Hepatocyte (in vitro differentiated cells): Measurements from ENCODE around the gene SEMA4G. TPM values are rescaled to one million over a fixed set of nuclear protein-coding genes. Genes with fewer than 3 reads are reported as not detected.
A peak's percentile ranks its signal among the peaks of the same experiment; 100 is the strongest.

Source experiments
- DNase-seq: peaks from one replicate; pipeline ENCODE4 v3.0.0-alpha.2; 2016; ENCODE audit warnings: low spot score
- H2AFZ ChIP-seq: fragments of 200-600 bp; sonication (generic); 2 replicates; pipeline ENCODE4 v1.6.0; 2016; ENCODE audit warnings: antibody characterized with exemption, mild to moderate bottlenecking
- H3K27ac ChIP-seq: fragments of 200-600 bp; sonication (generic); 2 replicates; pipeline ENCODE4 v1.5.1; 2016; ENCODE audit warnings: mild to moderate bottlenecking
- H3K27me3 ChIP-seq: fragments of 200-600 bp; sonication (generic); 2 replicates; pipeline ENCODE4 v1.6.1; 2016
- H3K36me3 ChIP-seq: fragments of 200-600 bp; sonication (generic); replicated peaks from 2 replicates; pipeline ENCODE4 v1.5.1; 2016; ENCODE audit warnings: low read depth; ENCODE audit not compliant: insufficient read depth
- H3K4me1 ChIP-seq: fragments of 200-600 bp; sonication (generic); 2 replicates; pipeline ENCODE4 v1.5.1; 2016; ENCODE audit warnings: mild to moderate bottlenecking, moderate library complexity; ENCODE audit not compliant: insufficient read depth
- H3K4me2 ChIP-seq: fragments of 200-600 bp; sonication (generic); 2 replicates; pipeline ENCODE4 v1.6.0; 2016
- H3K4me3 ChIP-seq: fragments of 200-600 bp; sonication (generic); 2 replicates; pipeline ENCODE4 v1.5.1; 2016; ENCODE audit warnings: mild to moderate bottlenecking
- H3K79me2 ChIP-seq: fragments of 200-600 bp; sonication (generic); 2 replicates; pipeline ENCODE4 v1.6.0; 2017; ENCODE audit warnings: mild to moderate bottlenecking
- H3K9me2 ChIP-seq: fragments of 200-600 bp; sonication (generic); replicated peaks from 2 replicates; pipeline ENCODE4 v1.6.0; 2017; ENCODE audit warnings: mild to moderate bottlenecking; ENCODE audit not compliant: insufficient read depth
- H3K9me3 ChIP-seq: fragments of 200-600 bp; sonication (generic); 2 replicates; pipeline ENCODE4 v1.5.1; 2016; ENCODE audit warnings: low read depth, mild to moderate bottlenecking
- H4K20me1 ChIP-seq: fragments of 200-600 bp; sonication (generic); 2 replicates; pipeline ENCODE4 v1.6.0; 2016; ENCODE audit warnings: mild to moderate bottlenecking; ENCODE audit not compliant: insufficient read depth, poor library complexity, severe bottlenecking
- EZH2 ChIP-seq: fragments of 200-600 bp; sonication (generic); IDR thresholded peaks from 2 replicates; pipeline ENCODE4 v1.6.1; 2016; ENCODE audit warnings: antibody characterized with exemption, mild to moderate bottlenecking, borderline replicate concordance
- EZH2phosphoT487 ChIP-seq: fragments of 200-600 bp; sonication (generic); IDR thresholded peaks from one replicate; pipeline ENCODE4 v1.6.1; 2018; ENCODE audit warnings: antibody characterized with exemption, mild to moderate bottlenecking, low read depth, moderate library complexity; ENCODE audit not compliant: unreplicated experiment, severe bottlenecking
- WGBS: methylation state at CpG from one replicate; pipeline ENCODE4 v1.1.6; 2016; ENCODE audit warnings: low lambda C conversion rate; ENCODE audit errors: missing lambda C conversion rate; 5-methylcytosine and 5-hydroxymethylcytosine counted together
- polyA plus RNA-seq: library from polyadenylated mRNA; unstranded; fragments of >200 nt; fragmentation: Nextera tagmentation; extraction: Ambion mirVana; gene quantifications from 2 replicates; pipeline ENCODE4 v1.2.1, GENCODE V29; 2016
- total RNA-seq: library from RNA; depleted of rRNA; stranded (reverse); fragments of >200 nt; gene quantifications from 2 replicates; pipeline ENCODE4 v1.2.3, GENCODE V29; 2014
- TF ChIP-seq, protein P1 (sequence below): fragments of 200-600 bp; sonication (generic); IDR thresholded peaks from 2 replicates; pipeline ENCODE4 v1.5.1; 2016; ENCODE audit warnings: antibody characterized with exemption, mild to moderate bottlenecking; ENCODE audit not compliant: poor library complexity

Gene SEMA4G
- total and polyA plus RNA-seq, 2 experiments from 2014 or later = 38.9 to 54.8 TPM

DNA sequence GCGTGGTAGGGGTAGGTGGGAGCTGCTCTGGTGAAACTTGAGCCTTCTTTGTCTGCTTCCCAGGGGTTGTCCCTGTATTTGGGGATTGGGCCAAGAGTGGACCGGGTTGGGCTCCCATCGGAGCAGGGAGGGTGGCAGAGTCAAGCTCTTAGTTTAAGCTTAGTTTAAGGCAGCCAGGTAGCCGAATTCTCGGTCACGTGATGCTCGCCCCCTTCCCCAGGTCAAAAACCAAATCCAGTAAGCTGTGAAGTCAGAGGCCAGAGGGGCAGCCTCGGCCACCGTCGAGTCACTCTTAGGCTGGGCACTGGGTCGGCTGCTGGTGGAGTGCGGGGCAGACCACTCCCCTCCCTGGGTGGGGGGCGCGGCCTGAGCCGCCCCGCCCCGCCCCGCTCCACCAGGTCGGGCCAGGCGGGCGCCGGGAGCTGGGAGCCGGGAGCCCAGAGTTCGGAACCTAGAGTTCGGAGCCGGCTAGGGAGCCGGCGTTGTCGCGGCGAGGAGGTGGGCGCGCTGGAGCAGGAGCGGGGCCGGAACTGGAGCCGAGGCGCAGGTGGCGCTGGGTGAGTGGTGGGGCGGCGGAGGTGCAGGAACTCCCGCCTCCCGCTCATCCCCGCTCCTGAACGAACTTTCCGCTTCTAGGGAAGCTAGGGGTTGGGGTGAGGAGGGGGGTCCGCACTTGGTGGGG is 27.5 kb downstream of the SEMA4G start:
- H3K4me2 ChIP-seq = peak overlapping the region; percentile 95
- H3K27ac ChIP-seq = peak overlapping the region; percentile 99
- peaks cover 20% of the 10 kb centered on the region for H3K79me2 ChIP-seq
- peak; percentile 70 for DNase-seq
- H3K36me3 ChIP-seq = no peaks in the 10 kb centered on the region
- peak overlapping the region; percentile 92 for H3K4me3 ChIP-seq
- TF ChIP-seq EZH2phosphoT487 (no peak), EZH2 (no peak)
- TF ChIP-seq, protein P1, sequence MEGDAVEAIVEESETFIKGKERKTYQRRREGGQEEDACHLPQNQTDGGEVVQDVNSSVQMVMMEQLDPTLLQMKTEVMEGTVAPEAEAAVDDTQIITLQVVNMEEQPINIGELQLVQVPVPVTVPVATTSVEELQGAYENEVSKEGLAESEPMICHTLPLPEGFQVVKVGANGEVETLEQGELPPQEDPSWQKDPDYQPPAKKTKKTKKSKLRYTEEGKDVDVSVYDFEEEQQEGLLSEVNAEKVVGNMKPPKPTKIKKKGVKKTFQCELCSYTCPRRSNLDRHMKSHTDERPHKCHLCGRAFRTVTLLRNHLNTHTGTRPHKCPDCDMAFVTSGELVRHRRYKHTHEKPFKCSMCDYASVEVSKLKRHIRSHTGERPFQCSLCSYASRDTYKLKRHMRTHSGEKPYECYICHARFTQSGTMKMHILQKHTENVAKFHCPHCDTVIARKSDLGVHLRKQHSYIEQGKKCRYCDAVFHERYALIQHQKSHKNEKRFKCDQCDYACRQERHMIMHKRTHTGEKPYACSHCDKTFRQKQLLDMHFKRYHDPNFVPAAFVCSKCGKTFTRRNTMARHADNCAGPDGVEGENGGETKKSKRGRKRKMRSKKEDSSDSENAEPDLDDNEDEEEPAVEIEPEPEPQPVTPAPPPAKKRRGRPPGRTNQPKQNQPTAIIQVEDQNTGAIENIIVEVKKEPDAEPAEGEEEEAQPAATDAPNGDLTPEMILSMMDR = no peak
- peaks cover 31% of the 10 kb centered on the region for H3K4me1 ChIP-seq
- H3K9me3 ChIP-seq = no peaks in the 10 kb centered on the region
- H2AFZ ChIP-seq = peak overlapping the region; percentile 80
- WGBS = 7% methylated on average over 30 of the region's 46 CpGs
- H3K27me3 ChIP-seq = no peaks in the 10 kb centered on the region
- H4K20me1 ChIP-seq = peaks cover 3% of the 10 kb centered on the region
- H3K9me2 ChIP-seq = no peaks in the 10 kb centered on the region

DNA sequence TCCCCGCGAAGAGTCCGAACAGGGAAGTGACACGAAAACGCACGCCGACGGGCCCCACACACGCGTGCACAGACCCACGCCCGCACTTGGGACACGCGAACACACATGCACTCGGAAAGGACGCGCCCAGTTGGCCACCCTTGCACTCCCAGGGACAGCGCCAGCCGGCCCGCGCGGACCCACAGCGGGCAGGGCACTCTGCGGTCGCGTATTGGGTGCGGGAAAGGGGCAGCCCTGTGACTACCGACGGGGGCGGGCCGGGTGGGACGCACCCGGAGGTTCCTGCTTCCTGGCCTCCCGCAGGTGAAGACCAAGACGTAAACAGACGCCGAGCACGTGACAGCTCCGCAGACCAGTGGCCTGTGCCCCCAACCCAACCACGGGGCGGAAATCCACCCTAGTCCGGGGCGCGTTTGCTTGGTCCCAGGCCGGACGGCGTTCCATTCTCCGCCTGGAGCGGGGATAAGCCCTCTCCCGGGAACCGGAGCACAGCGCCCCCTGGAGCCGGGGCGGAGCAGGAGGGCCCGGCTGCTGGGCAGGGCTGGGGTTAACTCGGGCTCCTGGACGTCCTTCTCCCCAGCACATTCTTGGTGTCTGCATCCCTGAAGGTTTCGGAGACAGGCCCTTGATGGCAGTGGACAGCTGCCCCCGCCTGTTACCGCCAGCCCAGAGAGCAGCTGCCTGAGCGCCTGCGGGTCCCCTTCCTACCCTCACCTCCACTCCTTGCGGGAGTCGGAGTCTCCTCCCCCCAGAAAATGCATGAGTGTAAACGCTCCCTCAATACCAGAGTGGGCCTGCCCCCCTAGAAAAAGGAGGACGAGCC is 28.3 kb downstream of the SEMA4G start:
- H3K79me2 ChIP-seq = peaks cover 28% of the 10 kb centered on the region
- H4K20me1 ChIP-seq = peaks cover 10% of the 10 kb centered on the region
- H3K4me1 ChIP-seq = peaks cover 35% of the 10 kb centered on the region
- H2AFZ ChIP-seq = peak overlapping the region; percentile 80
- peak; percentile 91 for DNase-seq
- H3K4me3 ChIP-seq = peak overlapping the region; percentile 92
- peak overlapping the region; percentile 99 for H3K27ac ChIP-seq
- no peaks in the 10 kb centered on the region for H3K27me3 ChIP-seq
- H3K4me2 ChIP-seq = peak overlapping the region; percentile 95
- no peaks in the 10 kb centered on the region for H3K36me3 ChIP-seq
- no peaks in the 10 kb centered on the region for H3K9me3 ChIP-seq
- no peaks in the 10 kb centered on the region for H3K9me2 ChIP-seq
- 0% methylated on average over 44 of the region's 66 CpGs for WGBS
- TF ChIP-seq, protein P1 = peak; percentile 88
- no peak for TF ChIP-seq EZH2phosphoT487

DNA sequence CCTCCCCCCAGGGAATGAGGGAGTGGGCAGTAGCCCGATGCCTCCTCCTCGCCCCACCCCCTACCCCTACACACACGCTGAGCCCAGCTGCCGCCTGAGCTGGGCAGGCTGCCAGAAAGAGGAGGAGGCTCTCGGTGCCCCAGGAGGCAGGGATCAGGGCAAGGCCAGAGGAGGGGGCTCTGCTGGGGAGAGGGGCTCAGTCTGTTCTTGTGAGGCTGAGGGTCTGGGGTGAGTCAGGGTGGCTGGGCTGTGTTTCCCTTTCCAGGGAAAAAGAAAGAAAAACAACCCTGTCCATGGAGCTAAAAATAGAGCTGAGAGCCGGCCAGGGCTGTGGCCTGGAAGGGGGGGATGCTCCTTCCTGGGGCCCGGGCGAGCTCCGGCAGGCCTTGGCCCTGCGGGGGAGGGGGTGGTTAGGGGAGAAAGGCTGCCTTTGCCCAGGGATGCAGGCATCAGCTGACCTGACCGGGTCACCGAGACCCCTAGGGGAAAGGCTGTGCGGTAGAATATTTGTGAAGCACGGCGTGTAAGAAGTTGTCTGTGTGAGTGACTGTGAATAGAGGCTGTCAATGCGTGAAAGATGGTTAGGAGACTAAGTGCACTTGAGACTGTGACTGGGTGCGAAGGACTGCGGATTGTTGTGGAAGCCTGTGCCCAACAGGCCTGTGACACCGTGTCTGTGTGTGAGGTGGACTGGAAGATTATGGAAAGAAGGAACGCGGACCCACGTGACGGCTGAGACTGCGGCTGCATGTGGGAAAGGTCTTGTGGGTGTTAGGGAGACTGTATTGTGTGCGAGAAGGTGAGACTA is 29.1 kb downstream of the SEMA4G start:
- H3K9me3 ChIP-seq = no peaks in the 10 kb centered on the region
- peak; percentile 93 for DNase-seq
- no peaks in the 10 kb centered on the region for H3K27me3 ChIP-seq
- H3K4me3 ChIP-seq = peak overlapping the region; percentile 92
- no peaks in the 10 kb centered on the region for H3K9me2 ChIP-seq
- H2AFZ ChIP-seq = peak overlapping the region; percentile 80
- H3K4me2 ChIP-seq = peak overlapping the region; percentile 95
- H3K27ac ChIP-seq = peak overlapping the region; percentile 99
- no peaks in the 10 kb centered on the region for H3K36me3 ChIP-seq
- H3K4me1 ChIP-seq = peaks cover 35% of the 10 kb centered on the region
- peaks cover 36% of the 10 kb centered on the region for H3K79me2 ChIP-seq
- 5% methylated on average over 24 of the region's 25 CpGs for WGBS
- peaks cover 10% of the 10 kb centered on the region for H4K20me1 ChIP-seq
- TF ChIP-seq EZH2 = no peak
- TF ChIP-seq, protein P1 = no peak
- TF ChIP-seq EZH2phosphoT487 = no peak
